SU-DHL-6 (cell line): ENCODE results near the gene SOX5.

Experiments used
- EZH2phosphoT487 ChIP-seq: fragments of 200-600 bp; sonication (generic), shearing (Covaris generic); conservative IDR thresholded peaks from 2 replicates; pipeline ENCODE4 v1.6.1; 2018; ENCODE audit warnings: mild to moderate bottlenecking, antibody characterized with exemption, low read length, moderate library complexity, mixed read lengths
- TF ChIP-seq, protein P1 (sequence below): fragments of 200-600 bp; sonication (generic); IDR thresholded peaks from one replicate; pipeline ENCODE4 v1.5.1; 2017; ENCODE audit warnings: antibody characterized with exemption, mild to moderate bottlenecking, low read length, moderate library complexity; ENCODE audit not compliant: insufficient read depth, poor library complexity, severe bottlenecking

- TF ChIP-seq, protein P1, sequence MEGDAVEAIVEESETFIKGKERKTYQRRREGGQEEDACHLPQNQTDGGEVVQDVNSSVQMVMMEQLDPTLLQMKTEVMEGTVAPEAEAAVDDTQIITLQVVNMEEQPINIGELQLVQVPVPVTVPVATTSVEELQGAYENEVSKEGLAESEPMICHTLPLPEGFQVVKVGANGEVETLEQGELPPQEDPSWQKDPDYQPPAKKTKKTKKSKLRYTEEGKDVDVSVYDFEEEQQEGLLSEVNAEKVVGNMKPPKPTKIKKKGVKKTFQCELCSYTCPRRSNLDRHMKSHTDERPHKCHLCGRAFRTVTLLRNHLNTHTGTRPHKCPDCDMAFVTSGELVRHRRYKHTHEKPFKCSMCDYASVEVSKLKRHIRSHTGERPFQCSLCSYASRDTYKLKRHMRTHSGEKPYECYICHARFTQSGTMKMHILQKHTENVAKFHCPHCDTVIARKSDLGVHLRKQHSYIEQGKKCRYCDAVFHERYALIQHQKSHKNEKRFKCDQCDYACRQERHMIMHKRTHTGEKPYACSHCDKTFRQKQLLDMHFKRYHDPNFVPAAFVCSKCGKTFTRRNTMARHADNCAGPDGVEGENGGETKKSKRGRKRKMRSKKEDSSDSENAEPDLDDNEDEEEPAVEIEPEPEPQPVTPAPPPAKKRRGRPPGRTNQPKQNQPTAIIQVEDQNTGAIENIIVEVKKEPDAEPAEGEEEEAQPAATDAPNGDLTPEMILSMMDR = no peak
- TF ChIP-seq EZH2phosphoT487 = no peak
These were observed 222.8 kb downstream of the SOX5 start for GRCh38 chr12:23726646-23727045.
